ENCODE data around the gene TTC23.

- TF ChIP-seq EZH2 (IDR thresholded peaks at IDR 0.05) (no peak), FOXP2 (optimal IDR thresholded peaks at IDR 0.05; ENCODE audit: control extremely low read depth, extremely low read length, insufficient read depth) (no peak), POLR2AphosphoS5 (IDR thresholded peaks at IDR 0.05; ENCODE audit: borderline replicate concordance, low read depth, low read length) (no peak)
Observed at GRCh38 chr15:99158626-99159412, 90.6 kb downstream of the TTC23 start.
